HG03039 (cell line): Measurements from ENCODE around the gene TPH1.
"Not testable (repeated sequence)": the region's sequence is repeated elsewhere in the genome, so short reads cannot be mapped to it uniquely, and the experiment has no call there.

Experiments
- ATAC-seq: cut with Tn5 transposase; IDR thresholded peaks from one replicate; pipeline ENCODE4 v1.9.1; 2021; ENCODE audit warnings: mild to moderate bottlenecking, moderate library complexity; ENCODE audit not compliant: unreplicated experiment

The TPH1 gene

GRCh38 chr11:18027475-18027874 lies 18.6 kb downstream of the TPH1 start:
- ATAC-seq = no peak

- no peak for ATAC-seq
These were observed 23.6 kb downstream of the TPH1 start for GRCh38 chr11:18022419-18022818.

GRCh38 chr11:18019650-18020049 lies 26.4 kb downstream of the TPH1 start:
- no peak for ATAC-seq

GRCh38 chr11:18016789-18017188 lies 29.3 kb downstream of the TPH1 start:
- ATAC-seq = no peak

- ATAC-seq = no peak
These were observed 31.2 kb downstream of the TPH1 start for GRCh38 chr11:18014876-18015275.

GRCh38 chr11:18013790-18014507 lies 32.1 kb downstream of the TPH1 start:
- no peak for ATAC-seq

GRCh38 chr11:18012906-18013781 lies 32.9 kb downstream of the TPH1 start, which contains the start of gene SERGEF:
SERGEF (minus strand) TSS chr11:18013047; CDS start chr11:18013010, 37 bp downstream.
- ATAC-seq = peak; percentile 96

- no peak for ATAC-seq
These were observed 33.8 kb downstream of the TPH1 start for GRCh38 chr11:18012122-18012905.

- ATAC-seq = no peak
These were observed 34.4 kb downstream of the TPH1 start for GRCh38 chr11:18011633-18012032.

GRCh38 chr11:18010977-18011586 lies 35.0 kb downstream of the TPH1 start:
- no peak for ATAC-seq

GRCh38 chr11:18010121-18010670 lies 35.9 kb downstream of the TPH1 start:
- no peak for ATAC-seq

GRCh38 chr11:18005376-18006129 lies 40.5 kb downstream of the TPH1 start:
- no peak for ATAC-seq

- ATAC-seq = no peak
These were observed 44.9 kb downstream of the TPH1 start for GRCh38 chr11:18001191-18001590.

- no peak for ATAC-seq
These were observed 45.3 kb downstream of the TPH1 start for GRCh38 chr11:18000760-18001159.

GRCh38 chr11:18000128-18000527 lies 45.9 kb downstream of the TPH1 start:
- not testable (repeated sequence) for ATAC-seq
